HCT116 (cell line): ENCODE data around the gene RIMBP2. TPM values are rescaled to one million over a fixed set of nuclear protein-coding genes. Genes with fewer than 3 reads are reported as not detected.

Source experiments
- ATAC-seq: fragments of 200-7000 bp; cut with Tn5 transposase; 2 replicates; pipeline ENCODE4 v1.9.1; 2020; ENCODE audit warnings: mild to moderate bottlenecking, moderate library complexity
- BruUV-seq: library from RNA; stranded (reverse); fragments of 400-500 nt; replicated peaks from 2 replicates; lab custom pipeline; 2021; lab: Mats Ljungman, UMichigan
- CTCF ChIA-PET: fragments of 300-600 bp; sonication (Branson Sonifier 250); formaldehyde crosslinking; loops from one replicate; lab custom pipeline; 2021; ENCODE audit warnings: antibody characterized with exemption; lab: Charles Lee
- POLR2A ChIA-PET: fragments of 300-600, 350-600 bp; sonication (Branson Sonifier 250); formaldehyde crosslinking; loops from one replicate; lab custom pipeline; 2021; ENCODE audit warnings: antibody characterized with exemption; lab: Charles Lee
- RAD21 ChIA-PET, 2 experiments: fragments of 300-600 bp; sonication (Branson Sonifier 250); formaldehyde crosslinking; loops; one replicate each; lab custom pipeline; 2023; ENCODE audit warnings: low total read pairs in 2 of 2; ENCODE audit not compliant: uncharacterized antibody in 2 of 2, unreplicated experiment in 2 of 2, low non-redundant PET in 1 of 2; lab: Charles Lee
- DNase-seq: peaks from one replicate; pipeline ENCODE4 v3.0.0-alpha.2; 2010; ENCODE audit warnings: low read depth, low spot score
- H2AFZ ChIP-seq: fragments of 200-600 bp; shearing (Covaris generic), sonication (generic); 2 replicates; pipeline ENCODE4 v1.6.1; 2017; ENCODE audit warnings: low read depth, mixed run types, mixed read lengths, antibody characterized with exemption, low read length; ENCODE audit not compliant: poor library complexity, severe bottlenecking
- H3K27ac ChIP-seq: 2 replicates; pipeline ENCODE4 v1.5.1; 2012; ENCODE audit warnings: low read depth, low read length
- H3K27me3 ChIP-seq: fragments of 200-600 bp; sonication (generic); 2 replicates; pipeline ENCODE4 v1.6.1; 2016; ENCODE audit warnings: mixed run types, low read length, mixed read lengths; ENCODE audit not compliant: insufficient read depth
- H3K36me3 ChIP-seq, 2 experiments: fragments of 200-500 bp in 1 of 2; fragments of 200-600 bp in 1 of 2; sonication (Bioruptor generic) in 1 of 2; sonication (generic) in 1 of 2; 2 replicates each; pipeline versions ENCODE4 v1.5.1 to v1.6.1; 2014 to 2016; ENCODE audit warnings: low read length in 2 of 2, inconsistent platforms in 1 of 2, mixed read lengths in 1 of 2, mixed run types in 1 of 2; ENCODE audit not compliant: insufficient read depth in 2 of 2, control insufficient read depth in 1 of 2
- H3K4me1 ChIP-seq, 2 experiments: fragments of 200-600 bp in 1 of 2; sonication (generic) in 1 of 2; 2 replicates each; pipeline versions ENCODE4 v1.5.1 to v1.6.1; 2012 to 2017; ENCODE audit warnings: low read length in 2 of 2, inconsistent platforms in 1 of 2, mild to moderate bottlenecking in 1 of 2, mixed read lengths in 1 of 2, mixed run types in 1 of 2, moderate library complexity in 1 of 2; ENCODE audit not compliant: insufficient read depth in 2 of 2, control insufficient read depth in 1 of 2
- H3K4me2 ChIP-seq: fragments of 200-600 bp; sonication (generic); 2 replicates; pipeline ENCODE4 v1.6.1; 2017; ENCODE audit warnings: mixed run types, low read length, mixed read lengths
- H3K4me3 ChIP-seq, 2 experiments: fragments of 200-600 bp in 1 of 2; sonication (generic) in 1 of 2; replicated peaks in 1 of 2; 2 replicates each; pipeline ENCODE4 v1.5.1; 2011 to 2016; ENCODE audit warnings: low read length in 2 of 2, control low read depth in 1 of 2, low read depth in 1 of 2, mild to moderate bottlenecking in 1 of 2, mixed read lengths in 1 of 2, mixed run types in 1 of 2
- H3K79me2 ChIP-seq: fragments of 200-600 bp; sonication (generic); 2 replicates; pipeline ENCODE4 v1.6.1; 2017; ENCODE audit warnings: mild to moderate bottlenecking, mixed run types, low read length, moderate library complexity, mixed read lengths; ENCODE audit not compliant: insufficient read depth
- H3K9ac ChIP-seq: fragments of 200-600 bp; sonication (generic); 2 replicates; pipeline ENCODE4 v1.6.1; 2016; ENCODE audit warnings: low read length, mixed read lengths
- H3K9me2 ChIP-seq: fragments of 200-600 bp; sonication (generic), shearing (Covaris generic); 2 replicates; pipeline ENCODE4 v1.6.1; 2017; ENCODE audit warnings: mixed run types, mild to moderate bottlenecking, moderate library complexity; ENCODE audit not compliant: insufficient read depth
- H3K9me3 ChIP-seq, 2 experiments: fragments of 200-500 bp in 1 of 2; fragments of 200-600 bp in 1 of 2; sonication (Bioruptor generic) in 1 of 2; sonication (generic) in 1 of 2; 2 replicates each; pipeline ENCODE4 v1.6.1; 2014 to 2017; ENCODE audit warnings: low read length in 2 of 2, mixed read lengths in 2 of 2, inconsistent platforms in 1 of 2, low read depth in 1 of 2, mild to moderate bottlenecking in 1 of 2, mixed run types in 1 of 2, moderate library complexity in 1 of 2; ENCODE audit not compliant: control insufficient read depth in 1 of 2, insufficient read depth in 1 of 2
- H4K20me1 ChIP-seq: fragments of 200-600 bp; sonication (generic), shearing (Covaris generic); 2 replicates; pipeline ENCODE4 v1.6.1; 2017; ENCODE audit warnings: mixed run types, mild to moderate bottlenecking, moderate library complexity; ENCODE audit not compliant: insufficient read depth
- EGR1 ChIP-seq: IDR thresholded peaks from 2 replicates; pipeline ENCODE4 v1.6.1; 2012; ENCODE audit warnings: low read depth
- ELF1 ChIP-seq: IDR thresholded peaks from 2 replicates; pipeline ENCODE4 v1.6.1; 2012; ENCODE audit warnings: low read depth, borderline replicate concordance
- EZH2 ChIP-seq: fragments of 200-600 bp; sonication (generic); IDR thresholded peaks from 2 replicates; pipeline ENCODE4 v1.6.1; 2017; ENCODE audit warnings: antibody characterized with exemption, mixed run types
- EZH2phosphoT487 ChIP-seq: fragments of 200-600 bp; IDR thresholded peaks from 2 replicates; pipeline ENCODE4 v1.6.1; 2018; ENCODE audit warnings: antibody characterized with exemption, borderline replicate concordance
- FOSL1 ChIP-seq: IDR thresholded peaks from 2 replicates; pipeline ENCODE4 v1.6.1; 2012; ENCODE audit warnings: low read depth
- JUND ChIP-seq: IDR thresholded peaks from 2 replicates; pipeline ENCODE4 v1.6.1; 2012
- POLR2A ChIP-seq: IDR thresholded peaks from 2 replicates; pipeline ENCODE4 v1.7.0; 2011; ENCODE audit warnings: borderline replicate concordance; ENCODE audit not compliant: insufficient read depth, insufficient read length; ENCODE audit errors: extremely low read depth
- POLR2AphosphoS5 ChIP-seq: IDR thresholded peaks from 2 replicates; pipeline ENCODE4 v1.6.1; 2011; ENCODE audit warnings: mild to moderate bottlenecking, low read depth, low read length, moderate library complexity
- SIN3A ChIP-seq: IDR thresholded peaks from 2 replicates; pipeline ENCODE4 v1.6.1; 2012; ENCODE audit warnings: low read depth
- SP1 ChIP-seq: IDR thresholded peaks from 2 replicates; pipeline ENCODE4 v1.6.1; 2012; ENCODE audit warnings: low read depth
- TCF7L2 ChIP-seq: IDR thresholded peaks from 2 replicates; pipeline ENCODE4 v1.7.0; 2011; ENCODE audit warnings: borderline replicate concordance, inconsistent platforms; ENCODE audit not compliant: insufficient read depth, insufficient read length; ENCODE audit errors: extremely low read depth
- YY1 ChIP-seq: IDR thresholded peaks from 2 replicates; pipeline ENCODE4 v1.6.1; 2011; ENCODE audit warnings: low read length, low read depth, moderate library complexity, mild to moderate bottlenecking; ENCODE audit not compliant: insufficient replicate concordance; ENCODE audit errors: extremely low read depth
- ZFX ChIP-seq: fragments of 450-650 bp; IDR thresholded peaks from 2 replicates; pipeline ENCODE4 v1.6.1; 2017
- ZNF274 ChIP-seq: fragments of 200-500 bp; sonication (Bioruptor generic); IDR thresholded peaks from 2 replicates; pipeline ENCODE4 v1.6.1; 2014; ENCODE audit warnings: mild to moderate bottlenecking, low read depth, low read length, inconsistent platforms
- intact Hi-C: fragments of 100-400 bp; cut with micrococcal nuclease; formaldehyde crosslinking; loops from 2 replicates; pipeline ENCODE4 v1.10.0; 2022
- total RNA-seq: library from RNA; stranded (reverse); gene quantifications from one replicate; pipeline ENCODE4 v1.2.1, GENCODE V29; 2021; ENCODE audit not compliant: unreplicated experiment
- TF ChIP-seq, protein P1 (sequence below): IDR thresholded peaks from 2 replicates; pipeline ENCODE4 v1.6.1; 2011; ENCODE audit warnings: mild to moderate bottlenecking, low read length, moderate library complexity; ENCODE audit not compliant: insufficient replicate concordance; ENCODE audit errors: extremely low read depth
- TF ChIP-seq, protein P2 (sequence below): IDR thresholded peaks from 2 replicates; pipeline ENCODE4 v1.6.1; 2012
- TF ChIP-seq, protein P3 (sequence below): IDR thresholded peaks from 2 replicates; pipeline ENCODE4 v1.6.1; 2012
- TF ChIP-seq, protein P4 (sequence below), 3 experiments: fragments of 200-600 bp in 1 of 3; sonication (generic) in 1 of 3; IDR thresholded peaks in 2 of 3; conservative IDR thresholded peaks in 1 of 3; 2 replicates each; pipeline ENCODE4 v1.5.1; 2012 to 2017; ENCODE audit warnings: low read depth in 2 of 3, low read length in 2 of 3, antibody characterized with exemption in 1 of 3, borderline replicate concordance in 1 of 3, control low read depth in 1 of 3, mild to moderate bottlenecking in 1 of 3, mixed read lengths in 1 of 3, mixed run types in 1 of 3, moderate library complexity in 1 of 3; ENCODE audit not compliant: insufficient read depth in 1 of 3
- TF ChIP-seq, protein P5 (sequence below): IDR thresholded peaks from 2 replicates; pipeline ENCODE4 v1.6.1; 2012; ENCODE audit warnings: low read depth

The RIMBP2 gene
- total RNA-seq, 1 experiment from 2014 or later: not detected

DNA sequence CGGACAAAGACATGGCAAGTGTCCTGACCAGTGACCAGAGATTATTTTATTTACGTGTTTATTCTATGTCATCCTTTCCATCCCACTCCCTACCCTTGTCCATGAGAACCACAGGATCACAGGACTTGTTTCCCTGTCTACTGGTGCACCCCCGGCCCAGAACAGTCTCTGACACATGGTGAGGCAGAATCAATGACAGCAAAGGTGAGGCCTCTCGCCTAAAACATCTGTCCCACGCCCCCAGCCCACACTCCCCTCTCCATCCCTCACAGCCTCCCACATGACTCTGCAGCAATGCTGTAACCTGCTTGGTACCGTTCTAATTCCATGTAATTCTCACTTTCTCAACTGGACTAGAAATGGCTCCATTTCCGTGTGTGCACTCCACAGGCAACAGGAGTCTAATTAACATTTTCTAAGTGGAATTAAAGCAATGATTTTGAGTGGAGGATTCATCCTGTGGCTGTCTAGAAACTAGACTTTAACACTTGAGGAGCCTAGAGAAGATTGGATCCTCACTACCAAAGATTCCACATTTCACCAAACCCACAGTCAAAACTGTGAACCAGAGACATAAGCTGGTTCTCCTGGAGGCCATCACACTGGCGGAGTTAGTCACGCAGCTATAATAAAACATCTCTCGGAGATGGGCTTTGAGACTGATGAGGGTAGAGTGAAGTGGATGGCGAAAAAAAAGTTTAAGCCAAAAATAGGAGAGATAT is 228.3 kb downstream of the RIMBP2 start:
- Histone ChIP-seq H2AFZ (no peak overlapping the region), H3K9ac (no peak overlapping the region), H3K79me2 (no peaks in the 10 kb centered on the region), H3K9me2 (no peaks in the 10 kb centered on the region), H3K9me3 (no peaks in the 10 kb centered on the region), H3K27me3 (0 out of 2 replicates have a peak, but pooled peaks cover 9% of the 10 kb centered on the region), H3K4me1 (no peaks in the 10 kb centered on the region), H4K20me1 (no peaks in the 10 kb centered on the region), H3K4me3 (no peak overlapping the region), H3K27ac (no peak overlapping the region), H3K36me3 (no peaks in the 10 kb centered on the region), H3K4me2 (no peak overlapping the region)
- TF ChIP-seq, protein P1, sequence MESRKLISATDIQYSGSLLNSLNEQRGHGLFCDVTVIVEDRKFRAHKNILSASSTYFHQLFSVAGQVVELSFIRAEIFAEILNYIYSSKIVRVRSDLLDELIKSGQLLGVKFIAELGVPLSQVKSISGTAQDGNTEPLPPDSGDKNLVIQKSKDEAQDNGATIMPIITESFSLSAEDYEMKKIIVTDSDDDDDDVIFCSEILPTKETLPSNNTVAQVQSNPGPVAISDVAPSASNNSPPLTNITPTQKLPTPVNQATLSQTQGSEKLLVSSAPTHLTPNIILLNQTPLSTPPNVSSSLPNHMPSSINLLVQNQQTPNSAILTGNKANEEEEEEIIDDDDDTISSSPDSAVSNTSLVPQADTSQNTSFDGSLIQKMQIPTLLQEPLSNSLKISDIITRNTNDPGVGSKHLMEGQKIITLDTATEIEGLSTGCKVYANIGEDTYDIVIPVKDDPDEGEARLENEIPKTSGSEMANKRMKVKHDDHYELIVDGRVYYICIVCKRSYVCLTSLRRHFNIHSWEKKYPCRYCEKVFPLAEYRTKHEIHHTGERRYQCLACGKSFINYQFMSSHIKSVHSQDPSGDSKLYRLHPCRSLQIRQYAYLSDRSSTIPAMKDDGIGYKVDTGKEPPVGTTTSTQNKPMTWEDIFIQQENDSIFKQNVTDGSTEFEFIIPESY: no peak
- TF ChIP-seq ELF1 (no peak), FOSL1 (no peak), YY1 (no peak), ZNF274 (no peak), EZH2phosphoT487 (no peak), SP1 (no peak), JUND (no peak), EZH2 (no peak), POLR2A (no peak), ZFX (no peak), SIN3A (no peak), EGR1 (no peak), POLR2AphosphoS5 (no peak), TCF7L2 (no peak)
- TF ChIP-seq, protein P2, sequence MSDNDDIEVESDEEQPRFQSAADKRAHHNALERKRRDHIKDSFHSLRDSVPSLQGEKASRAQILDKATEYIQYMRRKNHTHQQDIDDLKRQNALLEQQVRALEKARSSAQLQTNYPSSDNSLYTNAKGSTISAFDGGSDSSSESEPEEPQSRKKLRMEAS: no peak
- TF ChIP-seq, protein P3, sequence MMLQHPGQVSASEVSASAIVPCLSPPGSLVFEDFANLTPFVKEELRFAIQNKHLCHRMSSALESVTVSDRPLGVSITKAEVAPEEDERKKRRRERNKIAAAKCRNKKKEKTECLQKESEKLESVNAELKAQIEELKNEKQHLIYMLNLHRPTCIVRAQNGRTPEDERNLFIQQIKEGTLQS: no peak
- TF ChIP-seq, protein P4, sequence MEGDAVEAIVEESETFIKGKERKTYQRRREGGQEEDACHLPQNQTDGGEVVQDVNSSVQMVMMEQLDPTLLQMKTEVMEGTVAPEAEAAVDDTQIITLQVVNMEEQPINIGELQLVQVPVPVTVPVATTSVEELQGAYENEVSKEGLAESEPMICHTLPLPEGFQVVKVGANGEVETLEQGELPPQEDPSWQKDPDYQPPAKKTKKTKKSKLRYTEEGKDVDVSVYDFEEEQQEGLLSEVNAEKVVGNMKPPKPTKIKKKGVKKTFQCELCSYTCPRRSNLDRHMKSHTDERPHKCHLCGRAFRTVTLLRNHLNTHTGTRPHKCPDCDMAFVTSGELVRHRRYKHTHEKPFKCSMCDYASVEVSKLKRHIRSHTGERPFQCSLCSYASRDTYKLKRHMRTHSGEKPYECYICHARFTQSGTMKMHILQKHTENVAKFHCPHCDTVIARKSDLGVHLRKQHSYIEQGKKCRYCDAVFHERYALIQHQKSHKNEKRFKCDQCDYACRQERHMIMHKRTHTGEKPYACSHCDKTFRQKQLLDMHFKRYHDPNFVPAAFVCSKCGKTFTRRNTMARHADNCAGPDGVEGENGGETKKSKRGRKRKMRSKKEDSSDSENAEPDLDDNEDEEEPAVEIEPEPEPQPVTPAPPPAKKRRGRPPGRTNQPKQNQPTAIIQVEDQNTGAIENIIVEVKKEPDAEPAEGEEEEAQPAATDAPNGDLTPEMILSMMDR (IDR thresholded peaks at IDR 0.05 in 2 of 3, conservative IDR thresholded peaks at IDR 0.05 in 1 of 3; ENCODE audit: borderline replicate concordance in 1 of 3, insufficient read depth in 1 of 3, low read depth in 2 of 3, low read length in 2 of 3): no peak
- TF ChIP-seq, protein P5, sequence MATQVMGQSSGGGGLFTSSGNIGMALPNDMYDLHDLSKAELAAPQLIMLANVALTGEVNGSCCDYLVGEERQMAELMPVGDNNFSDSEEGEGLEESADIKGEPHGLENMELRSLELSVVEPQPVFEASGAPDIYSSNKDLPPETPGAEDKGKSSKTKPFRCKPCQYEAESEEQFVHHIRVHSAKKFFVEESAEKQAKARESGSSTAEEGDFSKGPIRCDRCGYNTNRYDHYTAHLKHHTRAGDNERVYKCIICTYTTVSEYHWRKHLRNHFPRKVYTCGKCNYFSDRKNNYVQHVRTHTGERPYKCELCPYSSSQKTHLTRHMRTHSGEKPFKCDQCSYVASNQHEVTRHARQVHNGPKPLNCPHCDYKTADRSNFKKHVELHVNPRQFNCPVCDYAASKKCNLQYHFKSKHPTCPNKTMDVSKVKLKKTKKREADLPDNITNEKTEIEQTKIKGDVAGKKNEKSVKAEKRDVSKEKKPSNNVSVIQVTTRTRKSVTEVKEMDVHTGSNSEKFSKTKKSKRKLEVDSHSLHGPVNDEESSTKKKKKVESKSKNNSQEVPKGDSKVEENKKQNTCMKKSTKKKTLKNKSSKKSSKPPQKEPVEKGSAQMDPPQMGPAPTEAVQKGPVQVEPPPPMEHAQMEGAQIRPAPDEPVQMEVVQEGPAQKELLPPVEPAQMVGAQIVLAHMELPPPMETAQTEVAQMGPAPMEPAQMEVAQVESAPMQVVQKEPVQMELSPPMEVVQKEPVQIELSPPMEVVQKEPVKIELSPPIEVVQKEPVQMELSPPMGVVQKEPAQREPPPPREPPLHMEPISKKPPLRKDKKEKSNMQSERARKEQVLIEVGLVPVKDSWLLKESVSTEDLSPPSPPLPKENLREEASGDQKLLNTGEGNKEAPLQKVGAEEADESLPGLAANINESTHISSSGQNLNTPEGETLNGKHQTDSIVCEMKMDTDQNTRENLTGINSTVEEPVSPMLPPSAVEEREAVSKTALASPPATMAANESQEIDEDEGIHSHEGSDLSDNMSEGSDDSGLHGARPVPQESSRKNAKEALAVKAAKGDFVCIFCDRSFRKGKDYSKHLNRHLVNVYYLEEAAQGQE: no peak
- no peak for ATAC-seq
- ChIA-PET RAD21 (no interaction called here), CTCF (no interaction called here), POLR2A (no interaction called here)
- DNase-seq: no peak
- no TSS peak for BruUV-seq
- intact Hi-C loops: no loop called here
